H9 (cell line): Measurements from ENCODE around the gene KRTAP4-6. TPM values are rescaled to one million over a fixed set of nuclear protein-coding genes. Genes with fewer than 3 reads are reported as not detected.
"Not testable (repeated sequence)": the region's sequence is repeated elsewhere in the genome, so short reads cannot be mapped to it uniquely, and the experiment has no call there.

Experiments used
- DNase-seq: peaks from one replicate; pipeline ENCODE4 v3.0.0-alpha.2; 2017
- H2AFZ ChIP-seq: one replicate; pipeline ENCODE4 v1.6.1; 2013; ENCODE audit warnings: mild to moderate bottlenecking, low read length, control low read depth, moderate library complexity
- H2AK5ac ChIP-seq: 2 replicates; pipeline ENCODE4 v1.6.1; 2013; ENCODE audit warnings: low read length, control low read depth, mixed read lengths; ENCODE audit not compliant: insufficient read length
- H2BK120ac ChIP-seq: one replicate; pipeline ENCODE4 v1.6.1; 2013; ENCODE audit warnings: low read depth, mild to moderate bottlenecking, low read length, control low read depth, inconsistent platforms; ENCODE audit not compliant: poor library complexity, severe bottlenecking
- H2BK12ac ChIP-seq: 2 replicates; pipeline ENCODE4 v1.6.1; 2013; ENCODE audit warnings: low read length, control low read depth, mixed read lengths, low read depth; ENCODE audit not compliant: insufficient read length
- H2BK15ac ChIP-seq: 2 replicates; pipeline ENCODE4 v1.6.1; 2013; ENCODE audit warnings: low read depth, low read length, control low read depth
- H2BK20ac ChIP-seq: one replicate; pipeline ENCODE4 v1.6.1; 2013; ENCODE audit warnings: low read depth, mild to moderate bottlenecking, low read length, control low read depth, inconsistent platforms; ENCODE audit not compliant: poor library complexity, severe bottlenecking
- H2BK5ac ChIP-seq: 2 replicates; pipeline ENCODE4 v1.6.1; 2013; ENCODE audit warnings: low read length, control low read depth, mixed read lengths; ENCODE audit not compliant: insufficient read length
- H3K14ac ChIP-seq: 2 replicates; pipeline ENCODE4 v1.6.1; 2013; ENCODE audit warnings: low read length, control low read depth; ENCODE audit not compliant: insufficient read depth
- H3K18ac ChIP-seq: 2 replicates; pipeline ENCODE4 v1.6.1; 2013; ENCODE audit warnings: low read depth, mild to moderate bottlenecking, mixed read lengths, low read length, control low read depth; ENCODE audit not compliant: insufficient read length
- H3K23ac ChIP-seq: 2 replicates; pipeline ENCODE4 v1.6.1; 2013; ENCODE audit warnings: low read length, control low read depth, mixed read lengths, low read depth; ENCODE audit not compliant: insufficient read length
- H3K23me2 ChIP-seq: 2 replicates; pipeline ENCODE4 v1.6.1; 2013; ENCODE audit warnings: low read depth, mild to moderate bottlenecking, mixed read lengths, low read length, control low read depth; ENCODE audit not compliant: insufficient read length, poor library complexity, severe bottlenecking
- H3K27ac ChIP-seq: 2 replicates; pipeline ENCODE4 v1.5.1; 2013; ENCODE audit warnings: low read length, control low read depth, mixed read lengths, low read depth; ENCODE audit not compliant: insufficient read length
- H3K27me3 ChIP-seq: 2 replicates; pipeline ENCODE4 v1.6.1; 2013; ENCODE audit warnings: low read length, control low read depth, inconsistent platforms; ENCODE audit not compliant: insufficient read depth
- H3K4ac ChIP-seq: 2 replicates; pipeline ENCODE4 v1.6.1; 2013; ENCODE audit warnings: low read depth, mild to moderate bottlenecking, control low read depth, inconsistent platforms, low read length, moderate library complexity
- H3K4me1 ChIP-seq: 2 replicates; pipeline ENCODE4 v1.6.1; 2013; ENCODE audit warnings: low read length, control low read depth, inconsistent platforms; ENCODE audit not compliant: insufficient read depth
- H3K4me2 ChIP-seq: 2 replicates; pipeline ENCODE4 v1.6.1; 2013; ENCODE audit warnings: low read length, control low read depth, mixed read lengths; ENCODE audit not compliant: insufficient read length, insufficient read depth
- H3K56ac ChIP-seq: 2 replicates; pipeline ENCODE4 v1.6.1; 2013; ENCODE audit warnings: low read depth, mild to moderate bottlenecking, mixed read lengths, low read length, control low read depth; ENCODE audit not compliant: insufficient read length
- H3K79me1 ChIP-seq: 2 replicates; pipeline ENCODE4 v1.6.1; 2013; ENCODE audit warnings: low read depth, mild to moderate bottlenecking, moderate library complexity, low read length, control low read depth, inconsistent platforms; ENCODE audit not compliant: insufficient read depth, poor library complexity, severe bottlenecking
- H3K79me2 ChIP-seq: 2 replicates; pipeline ENCODE4 v1.6.1; 2013; ENCODE audit warnings: low read length, control low read depth, inconsistent platforms; ENCODE audit not compliant: insufficient read depth
- H3K9ac ChIP-seq: 2 replicates; pipeline ENCODE4 v1.6.1; 2013; ENCODE audit warnings: low read length, control low read depth, mixed read lengths; ENCODE audit not compliant: insufficient read length; ENCODE audit errors: extremely low read depth
- H3K9me3 ChIP-seq: one replicate; pipeline ENCODE4 v1.6.1; 2013; ENCODE audit warnings: low read depth, low read length, inconsistent platforms; ENCODE audit not compliant: control insufficient read depth
- H3T11ph ChIP-seq: one replicate; pipeline ENCODE4 v1.6.1; 2013; ENCODE audit warnings: mild to moderate bottlenecking, low read length, control low read depth, inconsistent platforms
- H4K20me1 ChIP-seq: one replicate; pipeline ENCODE4 v1.6.1; 2013; ENCODE audit not compliant: control insufficient read depth, insufficient read length, insufficient read depth
- H4K5ac ChIP-seq: 2 replicates; pipeline ENCODE4 v1.6.1; 2013; ENCODE audit warnings: low read depth, mild to moderate bottlenecking, mixed read lengths, low read length, control low read depth; ENCODE audit not compliant: insufficient read length
- H4K8ac ChIP-seq: replicated peaks from 2 replicates; pipeline ENCODE4 v1.6.1; 2013; ENCODE audit warnings: low read length, control low read depth, mixed read lengths, low read depth; ENCODE audit not compliant: insufficient read length
- H4K91ac ChIP-seq: 2 replicates; pipeline ENCODE4 v1.6.1; 2013; ENCODE audit warnings: low read depth, mild to moderate bottlenecking, moderate library complexity, mixed read lengths, low read length, control low read depth; ENCODE audit not compliant: insufficient read length
- H3K27ac Mint-ChIP-seq, 3 experiments: 2 replicates in 2 of 3; 3 replicates in 1 of 3; pipeline ENCODE4 v1.8.0; 2020 to 2021; ENCODE audit warnings: mixed read lengths in 3 of 3, mild to moderate bottlenecking in 1 of 3, moderate library complexity in 1 of 3
- H3K27me3 Mint-ChIP-seq: 2 replicates; pipeline ENCODE4 v1.8.0; 2021; ENCODE audit warnings: low read depth, mild to moderate bottlenecking, moderate library complexity, mixed read lengths
- H3K36me3 Mint-ChIP-seq, 3 experiments: 2 replicates in 2 of 3; 3 replicates in 1 of 3; pipeline ENCODE4 v1.8.0; 2020 to 2021; ENCODE audit warnings: low read depth in 3 of 3, mixed read lengths in 3 of 3; ENCODE audit not compliant: insufficient read depth in 1 of 3
- H3K4me1 Mint-ChIP-seq, 2 experiments: 2 replicates each; pipeline ENCODE4 v1.8.0; 2020; ENCODE audit warnings: mixed read lengths in 2 of 2
- H3K4me3 Mint-ChIP-seq, 2 experiments: 2 replicates in 1 of 2; 3 replicates in 1 of 2; pipeline ENCODE4 v1.8.0; 2020 to 2021; ENCODE audit warnings: mild to moderate bottlenecking in 2 of 2, mixed read lengths in 2 of 2, moderate library complexity in 1 of 2
- H3K9me3 Mint-ChIP-seq, 2 experiments: 2 replicates in 1 of 2; 3 replicates in 1 of 2; pipeline ENCODE4 v1.8.0; 2020; ENCODE audit warnings: mild to moderate bottlenecking in 2 of 2, mixed read lengths in 2 of 2, moderate library complexity in 1 of 2
- CTCF ChIP-seq: fragments of 200-600 bp; sonication (generic); conservative IDR thresholded peaks from 3 replicates; pipeline ENCODE4 v1.8.0; 2021; ENCODE audit warnings: antibody characterized with exemption, mild to moderate bottlenecking
- WGBS: extraction: QIAGEN DNeasy Blood & Tissue Kit; methylation state at CpG from one replicate; pipeline ENCODE4 v1.1.7; 2013; ENCODE audit warnings: missing lambda C conversion rate, low lambda C conversion rate, mixed read lengths; ENCODE audit not compliant: insufficient read length; ENCODE audit errors: extremely low coverage; 5-methylcytosine and 5-hydroxymethylcytosine counted together
- total RNA-seq: library from RNA; stranded (reverse); gene quantifications from 2 replicates; pipeline ENCODE4 v1.2.1, GENCODE V29; 2021

The KRTAP4-6 gene
- total RNA-seq, 1 experiment from 2014 or later = not detected

- no peak overlapping the region for H2BK15ac ChIP-seq
- no peak overlapping the region for H4K5ac ChIP-seq
- Mint-ChIP-seq H3K27me3 (no peaks in the 10 kb centered on the region; the same call in 1 of the 2 replicates), H3K4me3 (no peak overlapping the region), H3K36me3 (peaks cover 0 to 2% (median 0%) of the 10 kb centered on the region in 3 experiments; a peak in 2 of 7 replicates), H3K9me3 (peaks cover 4 to 5% of the 10 kb centered on the region in 2 experiments; a peak in 4 of 5 replicates), H3K27ac (no peak overlapping the region), H3K4me1 (peaks cover 17 to 21% of the 10 kb centered on the region in 2 experiments)
- no peaks in the 10 kb centered on the region for H3K23me2 ChIP-seq
- H3K14ac ChIP-seq = no peak overlapping the region
- no peak overlapping the region for H3K56ac ChIP-seq
- no peaks in the 10 kb centered on the region for H3K79me1 ChIP-seq
- H3K4ac ChIP-seq = no peak overlapping the region
- no peak for TF ChIP-seq CTCF
- H3K4me2 ChIP-seq = no peak overlapping the region
- H2BK5ac ChIP-seq = no peak overlapping the region
- no peak overlapping the region for H2BK12ac ChIP-seq
- H4K20me1 ChIP-seq = no peaks in the 10 kb centered on the region
- H3K27me3 ChIP-seq = no peaks in the 10 kb centered on the region
- WGBS = no CpG with 5 or more reads among the region's 2 CpGs
- no peak overlapping the region for H3K18ac ChIP-seq
- H3K79me2 ChIP-seq = no peaks in the 10 kb centered on the region
- no peak overlapping the region for H2AFZ ChIP-seq
- no peak overlapping the region for H4K91ac ChIP-seq
- H3K4me1 ChIP-seq = no peaks in the 10 kb centered on the region
- no peaks in the 10 kb centered on the region for H3K9me3 ChIP-seq
- no peak overlapping the region for H3T11ph ChIP-seq
- no peak overlapping the region for H3K23ac ChIP-seq
- no peak overlapping the region for H4K8ac ChIP-seq
- no peak overlapping the region for H3K27ac ChIP-seq
- DNase-seq = no peak
- H3K9ac ChIP-seq = no peak overlapping the region
- H2BK120ac ChIP-seq = no peak overlapping the region
- H2BK20ac ChIP-seq = no peak overlapping the region
- no peak overlapping the region for H2AK5ac ChIP-seq
These were observed 18.6 kb downstream of the KRTAP4-6 start for GRCh38 chr17:41121742-41122141.

DNA sequence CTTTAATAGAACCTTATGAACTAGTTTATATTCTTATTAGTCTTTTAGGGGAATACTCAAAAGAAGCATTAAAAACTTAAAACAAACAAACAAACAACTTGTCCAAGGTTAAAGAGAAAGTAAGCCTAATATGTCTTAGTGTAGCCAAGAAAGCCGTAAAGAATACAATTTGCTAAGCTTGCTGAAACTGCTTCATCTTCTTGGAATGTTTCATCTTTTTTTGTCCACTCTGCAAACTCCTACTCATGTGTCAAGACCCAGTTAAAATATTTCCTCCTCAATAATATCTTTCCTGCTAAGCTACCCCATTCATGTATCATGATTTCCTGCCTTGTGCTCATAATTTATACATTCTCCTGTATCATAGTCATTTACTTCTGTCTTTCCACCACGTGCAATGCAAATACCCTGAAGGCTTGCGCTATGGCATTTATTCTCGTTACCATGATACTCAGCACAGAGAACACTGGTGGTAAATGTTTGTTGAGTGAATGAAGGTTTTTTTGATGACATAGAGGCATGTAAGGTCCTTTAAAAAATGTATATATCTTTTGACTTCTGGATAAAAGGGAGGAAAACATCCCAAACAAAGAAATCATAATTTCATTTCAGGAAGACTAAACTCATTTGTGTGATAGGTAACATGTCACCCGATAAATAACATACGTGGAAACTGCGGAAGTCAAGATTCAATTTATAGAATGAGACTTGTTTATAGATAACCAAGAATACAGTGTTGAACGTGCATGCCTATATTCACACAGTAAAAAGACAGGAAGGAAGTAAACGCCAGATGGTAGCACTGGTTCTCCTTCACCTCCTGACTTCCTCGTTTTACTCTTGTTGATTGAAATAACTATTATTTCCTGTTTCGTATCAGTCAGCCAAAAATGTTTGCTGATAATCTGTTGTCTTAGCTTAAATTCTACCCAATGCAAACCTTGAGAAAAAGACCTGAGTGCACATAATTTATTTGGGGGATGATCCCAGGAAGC is 20.4 kb downstream of the KRTAP4-6 start:
- H3K4me1 ChIP-seq, H3K4me2 ChIP-seq, H2BK5ac ChIP-seq, H3K14ac ChIP-seq, H3K9ac ChIP-seq, H3K4ac ChIP-seq, H3K9me3 ChIP-seq, H3T11ph ChIP-seq, H3K56ac ChIP-seq, H2AK5ac ChIP-seq, H4K91ac ChIP-seq, H3K36me3 Mint-ChIP-seq, H2BK120ac ChIP-seq, H3K27me3 Mint-ChIP-seq, H3K23me2 ChIP-seq, H3K18ac ChIP-seq, H3K79me2 ChIP-seq, H4K20me1 ChIP-seq, H4K8ac ChIP-seq, H2AFZ ChIP-seq, H2BK12ac ChIP-seq, DNase-seq, H3K27ac Mint-ChIP-seq, H4K5ac ChIP-seq, H2BK15ac ChIP-seq, H3K27ac ChIP-seq, H3K27me3 ChIP-seq, H3K79me1 ChIP-seq, H2BK20ac ChIP-seq, H3K23ac ChIP-seq, H3K4me3 Mint-ChIP-seq: not testable (repeated sequence)
- Mint-ChIP-seq H3K9me3 (peaks cover 0 to 12% of the 10 kb centered on the region in 2 experiments; a peak in 4 of 5 replicates), H3K4me1 (peaks cover 31 to 33% of the 10 kb centered on the region in 2 experiments)
- no CpG with 5 or more reads among the region's 11 CpGs for WGBS
